ENCODE results near the gene GP1BB.
"Not testable (repeated sequence)": the region's sequence is repeated elsewhere in the genome, so short reads cannot be mapped to it uniquely, and the experiment has no call there.

Gene GP1BB

DNA sequence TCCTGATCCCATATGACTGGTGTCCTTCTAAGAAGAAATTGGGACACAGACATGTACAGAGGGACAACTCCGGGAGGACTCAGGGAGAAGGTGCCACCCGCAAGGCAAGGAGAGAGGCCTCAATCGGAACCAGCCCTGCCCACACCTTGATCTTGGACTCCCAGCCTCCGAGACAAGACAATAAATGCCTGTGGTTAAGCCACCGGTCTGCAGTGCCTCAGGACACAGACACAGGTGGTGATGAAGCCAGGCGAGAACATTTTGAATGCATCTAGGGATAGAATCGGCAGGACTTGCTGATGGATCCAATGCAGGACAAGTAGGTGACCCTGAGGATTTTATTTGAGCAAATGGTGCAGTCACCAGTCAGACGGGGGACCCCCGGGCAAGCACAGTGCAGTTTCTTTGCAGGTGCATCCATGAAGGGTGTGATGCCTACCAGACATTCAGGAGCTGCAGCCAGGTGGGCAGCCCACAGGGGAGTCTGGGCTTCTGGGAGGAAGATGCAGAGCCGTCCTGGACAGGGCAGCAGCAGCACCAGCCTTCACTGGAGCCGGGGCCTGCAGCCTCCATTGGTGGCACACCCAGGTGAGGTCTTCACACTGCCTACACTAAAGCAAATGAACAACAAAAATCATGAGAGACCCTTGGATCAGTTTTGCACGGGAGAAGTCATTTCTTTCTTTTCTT lies 29.2 kb upstream of the GP1BB start:
- no peak for DNase-seq (ENCODE audit: low read depth in 2 of 2)

DNA sequence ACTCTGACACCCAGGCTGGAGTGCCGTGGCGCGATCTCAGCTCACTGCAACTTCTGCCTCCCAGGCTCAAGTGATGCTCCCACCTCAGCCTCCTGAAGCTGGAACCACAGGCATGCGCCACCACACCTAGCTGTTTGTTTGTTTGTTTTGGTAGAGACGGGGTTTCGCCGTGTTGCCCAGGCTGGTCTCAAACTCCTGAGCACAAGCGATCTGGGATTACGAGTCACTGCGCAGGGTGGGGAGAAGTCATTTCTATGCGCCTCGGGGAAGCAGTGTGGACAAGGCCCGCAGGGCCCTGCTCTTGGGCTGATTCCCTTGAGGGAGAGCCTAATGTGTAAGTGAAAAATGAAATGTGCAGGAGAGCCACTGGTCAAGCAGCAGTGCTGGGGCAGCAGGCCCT lies 28.6 kb upstream of the GP1BB start:
- no peak for DNase-seq (ENCODE audit: low read depth in 2 of 2)

DNA sequence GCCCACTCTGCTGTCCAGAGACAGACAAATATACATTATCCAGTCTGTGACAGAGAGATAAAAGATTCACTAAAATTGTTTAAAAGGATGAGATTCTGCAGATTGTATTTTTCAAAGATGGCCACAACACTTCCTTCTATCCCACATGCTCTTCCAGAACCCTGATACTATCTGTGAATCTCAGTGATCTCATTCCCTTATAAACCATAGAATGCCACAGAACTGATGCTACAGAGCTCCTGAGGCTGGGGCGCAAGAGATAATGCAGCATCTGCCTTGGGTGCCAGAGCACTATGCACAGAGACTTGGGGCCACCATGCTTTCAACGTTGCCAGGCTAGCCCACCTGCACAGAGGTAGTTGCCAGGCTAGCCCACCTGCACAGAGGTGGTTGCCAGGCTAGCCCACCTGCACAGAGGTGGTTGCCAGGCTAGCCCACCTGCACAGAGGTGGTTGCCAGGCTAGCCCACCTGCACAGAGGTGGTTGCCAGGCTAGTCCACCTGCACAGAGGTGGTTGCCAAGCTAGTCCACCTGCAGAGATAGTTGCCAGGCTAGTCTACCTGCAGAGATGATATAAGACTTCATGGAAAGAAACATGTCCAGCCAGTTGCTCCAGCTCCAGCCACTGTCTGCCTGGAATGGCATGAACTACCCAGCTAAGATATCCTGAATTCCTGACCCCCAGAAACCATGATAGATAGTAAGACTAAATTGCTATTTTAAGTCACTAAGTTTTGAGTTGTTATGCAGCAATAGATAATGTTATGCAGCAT lies 26.6 kb upstream of the GP1BB start:
- DNase-seq (ENCODE audit: low read depth in 2 of 2), result no peak

DNA sequence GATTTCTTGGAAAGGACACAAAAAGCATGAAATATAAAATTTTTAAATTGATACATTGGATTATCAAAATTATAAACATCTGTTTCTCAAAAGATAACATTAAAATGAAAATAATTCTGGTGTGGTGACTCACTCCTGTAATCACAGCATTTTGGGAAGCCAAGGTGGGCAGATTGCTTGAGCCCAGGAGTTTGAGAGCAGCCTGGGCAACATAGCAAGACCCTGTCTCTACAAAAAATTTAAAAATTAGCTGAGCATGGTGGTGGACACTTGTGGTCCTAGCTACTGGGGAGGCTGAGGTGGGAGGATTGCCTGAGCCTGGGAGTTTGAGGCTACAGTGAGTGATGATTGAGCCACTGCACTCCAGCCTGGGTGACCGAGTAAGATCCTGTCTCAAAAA lies 25.5 kb upstream of the GP1BB start:
- not testable (repeated sequence) for DNase-seq (ENCODE audit: low read depth in 2 of 2)

DNA sequence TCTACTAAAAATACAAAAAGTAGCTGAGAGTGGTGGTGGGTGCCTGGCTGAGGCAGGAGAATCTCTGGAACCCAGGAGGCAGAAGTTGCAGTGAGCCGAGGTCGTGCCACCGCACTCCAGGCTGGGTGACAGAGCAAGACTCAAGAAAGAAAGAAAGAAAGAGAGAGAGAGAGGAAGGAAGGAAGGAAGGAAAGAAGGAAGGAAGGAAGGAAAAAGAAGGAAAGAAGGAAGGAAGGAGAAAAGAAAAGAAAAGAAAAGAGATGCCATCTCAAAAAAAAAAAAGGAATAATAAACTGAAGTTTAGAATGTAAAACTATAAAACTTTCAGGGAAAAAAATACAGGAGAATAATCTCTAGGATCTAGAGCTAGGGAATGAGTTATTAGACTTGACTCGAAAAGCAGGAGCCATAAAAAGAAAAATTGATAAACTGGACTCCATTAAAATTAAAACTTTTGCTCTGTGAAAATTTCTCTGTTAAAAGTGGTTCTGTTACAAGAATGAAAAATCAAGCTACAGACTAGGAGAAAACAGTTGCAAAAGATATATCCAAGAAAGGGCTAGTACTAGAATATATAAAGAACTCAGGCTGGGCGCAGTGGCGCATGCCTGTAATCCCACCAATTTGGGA lies 22.4 kb upstream of the GP1BB start:
- no peak for DNase-seq (ENCODE audit: low read depth in 2 of 2)

DNA sequence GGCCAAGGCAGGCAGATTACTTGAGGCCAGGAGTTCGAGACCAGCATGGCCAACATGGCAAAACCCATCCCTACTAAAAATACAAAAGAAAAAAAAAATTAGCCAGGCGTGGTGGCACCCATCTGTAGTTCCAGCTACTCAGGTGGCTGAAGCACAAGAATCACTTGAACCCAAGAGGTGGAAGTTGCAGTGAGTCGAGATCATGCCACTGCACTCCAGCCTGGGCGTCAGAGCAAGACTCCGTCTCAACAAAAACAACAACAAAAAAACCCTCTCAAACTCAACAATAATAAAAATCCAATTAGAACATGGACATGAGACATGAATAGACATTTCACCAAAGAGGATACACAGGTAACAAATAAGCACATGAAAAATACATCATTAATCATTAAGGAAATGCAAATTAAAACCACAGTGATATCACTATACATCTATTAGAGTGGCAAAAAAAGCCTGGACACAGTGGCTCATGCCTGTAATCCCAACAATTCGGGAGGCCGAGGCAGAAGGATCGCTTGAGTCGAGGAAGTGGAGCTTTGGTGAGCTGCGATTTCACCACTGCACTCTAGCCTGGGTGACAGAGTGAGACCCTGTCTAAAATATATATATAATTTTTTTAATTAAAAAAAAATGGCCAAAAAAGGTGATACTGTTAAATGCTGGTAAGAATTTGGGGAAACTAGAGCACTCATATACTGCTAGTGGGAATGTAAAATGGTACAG lies 21.8 kb upstream of the GP1BB start:
- DNase-seq (ENCODE audit: low read depth in 2 of 2), result no peak

GRCh38 chr22:19703869-19704268 lies 19.5 kb upstream of the GP1BB start:
- no peak for DNase-seq (ENCODE audit: low read depth in 2 of 2)

- no peak for DNase-seq (ENCODE audit: low read depth in 2 of 2)
Measured at GRCh38 chr22:19704355-19705015, 18.9 kb upstream of the GP1BB start.

- DNase-seq (ENCODE audit: low read depth in 2 of 2), result no peak
Measured at GRCh38 chr22:19705181-19705934, 18.0 kb upstream of the GP1BB start.

- DNase-seq (ENCODE audit: low read depth in 2 of 2), result no peak
Measured at GRCh38 chr22:19706661-19707151, 16.6 kb upstream of the GP1BB start.

- DNase-seq (ENCODE audit: low read depth in 2 of 2), result no peak
Measured at GRCh38 chr22:19707347-19708290, 15.7 kb upstream of the GP1BB start.

- no peak for DNase-seq (ENCODE audit: low read depth in 2 of 2)
Measured at GRCh38 chr22:19708321-19709011, 14.9 kb upstream of the GP1BB start.

DNA sequence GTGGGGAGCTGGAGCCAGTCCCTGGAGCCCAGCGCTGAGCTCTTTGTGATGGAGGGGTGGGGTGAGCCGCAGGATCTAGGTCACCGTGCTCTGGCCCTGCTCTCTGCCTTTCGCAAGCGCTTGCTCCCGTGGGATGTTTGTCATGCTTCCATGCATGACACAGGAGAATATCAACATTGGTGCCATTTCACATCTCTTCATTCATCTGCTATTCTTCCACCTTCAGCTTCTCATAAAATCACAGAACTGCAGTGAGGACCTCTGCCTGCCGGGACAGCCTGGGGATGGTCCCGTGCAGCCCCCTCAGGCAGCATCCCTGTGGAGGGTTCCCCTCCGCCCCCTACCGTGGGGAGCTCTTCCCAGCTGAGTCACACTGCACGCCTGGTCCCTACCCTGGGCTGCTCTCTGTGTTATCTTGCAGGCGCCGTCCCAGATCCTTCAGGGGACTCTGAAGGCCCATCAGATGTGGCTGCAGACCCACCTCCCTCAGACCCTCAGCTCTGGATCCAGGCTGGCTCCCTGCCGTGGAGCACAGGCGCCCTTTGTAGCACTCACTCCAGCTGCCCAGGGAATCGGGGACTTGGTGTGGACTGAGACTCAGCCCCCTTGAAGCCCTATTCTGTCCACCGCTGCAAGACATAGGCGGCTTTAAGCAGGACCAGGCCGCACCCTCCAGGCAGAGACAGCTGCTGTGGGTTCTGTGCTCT lies 14.1 kb upstream of the GP1BB start:
- no peak for DNase-seq (ENCODE audit: low read depth in 2 of 2)

- no peak for DNase-seq (ENCODE audit: low read depth in 2 of 2)
Measured at GRCh38 chr22:19710020-19710768, 13.1 kb upstream of the GP1BB start.

DNA sequence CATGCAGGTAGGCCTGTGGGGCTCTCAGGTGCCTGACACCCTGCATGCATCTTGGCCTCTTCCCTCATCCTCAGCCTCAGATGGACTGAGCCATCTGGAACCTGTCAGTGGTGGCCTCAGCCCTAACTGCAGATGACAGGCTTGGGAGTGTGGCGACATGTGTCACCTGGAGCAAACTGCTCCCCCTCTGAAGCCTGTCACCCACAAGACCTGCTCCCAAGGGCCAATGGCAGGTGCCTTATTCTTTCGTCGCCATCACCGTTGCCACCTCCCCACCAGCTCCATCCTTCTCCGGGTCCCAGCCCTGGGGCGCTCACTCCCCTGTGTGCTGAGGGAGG lies 12.6 kb upstream of the GP1BB start:
- DNase-seq (ENCODE audit: low read depth in 2 of 2), result no peak

DNA sequence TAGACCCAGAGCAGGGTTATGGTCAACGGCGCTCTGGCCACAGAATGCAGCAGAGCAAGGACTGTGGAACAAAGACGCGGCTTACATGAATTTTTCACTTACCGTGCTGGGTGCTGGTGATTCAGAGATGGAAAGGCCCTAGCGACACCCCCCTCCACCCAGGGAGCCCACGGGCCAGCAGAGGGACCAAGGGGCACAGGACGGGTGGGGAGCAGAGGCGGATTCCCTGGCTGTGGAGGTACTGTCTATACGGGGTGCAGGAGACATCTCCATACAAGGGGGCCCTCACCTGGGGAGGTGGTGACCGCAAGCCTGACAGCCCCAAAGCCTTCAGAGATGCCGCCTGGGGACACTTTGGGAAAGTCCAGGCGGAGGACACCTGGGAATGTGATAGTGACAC lies 10.1 kb upstream of the GP1BB start:
- no peak for DNase-seq (ENCODE audit: low read depth in 2 of 2)

DNA sequence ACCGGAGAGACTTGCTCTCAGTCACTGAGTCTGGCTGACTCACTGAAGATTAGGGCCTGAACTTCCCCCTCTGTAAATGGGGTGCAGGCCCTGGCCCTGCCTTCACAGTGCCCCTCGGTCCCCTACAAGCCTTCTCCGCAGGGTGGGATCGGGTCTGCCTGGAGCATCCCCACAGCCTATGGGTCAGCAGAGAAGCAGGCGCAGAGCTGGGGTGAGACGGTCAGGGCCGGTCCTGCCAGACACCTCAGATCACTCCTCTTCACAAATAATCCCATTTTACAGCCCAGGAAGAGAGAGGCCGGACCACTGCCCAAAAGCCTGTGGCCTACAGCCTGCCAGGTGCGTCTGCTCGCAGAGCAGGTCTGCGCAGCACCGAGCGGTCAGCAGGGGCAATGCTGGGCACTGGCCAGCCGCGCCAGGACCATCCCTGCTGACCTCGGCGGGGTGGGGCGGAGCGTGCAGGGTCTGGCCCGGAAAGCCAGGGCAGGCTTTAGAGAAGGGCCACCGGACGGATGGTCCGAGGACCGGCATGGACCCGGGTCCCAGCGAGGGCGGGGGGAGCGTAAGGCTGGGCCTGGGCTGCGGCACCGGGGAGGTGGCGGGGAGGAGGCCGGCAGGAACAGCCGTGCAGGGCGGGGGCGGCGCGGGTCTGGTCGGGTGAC lies 9.6 kb upstream of the GP1BB start:
- no peak for DNase-seq (ENCODE audit: low read depth in 2 of 2)

All from stimulated activated CD8-positive, alpha-beta memory T cell treated with anti-CD3 and anti-CD28 coated beads, Interleukin-7, amount 100 ng/mL, for 4 hours (primary cell).